ENCODE data around the gene B4GALT4.

- TF ChIP-seq, protein P1, sequence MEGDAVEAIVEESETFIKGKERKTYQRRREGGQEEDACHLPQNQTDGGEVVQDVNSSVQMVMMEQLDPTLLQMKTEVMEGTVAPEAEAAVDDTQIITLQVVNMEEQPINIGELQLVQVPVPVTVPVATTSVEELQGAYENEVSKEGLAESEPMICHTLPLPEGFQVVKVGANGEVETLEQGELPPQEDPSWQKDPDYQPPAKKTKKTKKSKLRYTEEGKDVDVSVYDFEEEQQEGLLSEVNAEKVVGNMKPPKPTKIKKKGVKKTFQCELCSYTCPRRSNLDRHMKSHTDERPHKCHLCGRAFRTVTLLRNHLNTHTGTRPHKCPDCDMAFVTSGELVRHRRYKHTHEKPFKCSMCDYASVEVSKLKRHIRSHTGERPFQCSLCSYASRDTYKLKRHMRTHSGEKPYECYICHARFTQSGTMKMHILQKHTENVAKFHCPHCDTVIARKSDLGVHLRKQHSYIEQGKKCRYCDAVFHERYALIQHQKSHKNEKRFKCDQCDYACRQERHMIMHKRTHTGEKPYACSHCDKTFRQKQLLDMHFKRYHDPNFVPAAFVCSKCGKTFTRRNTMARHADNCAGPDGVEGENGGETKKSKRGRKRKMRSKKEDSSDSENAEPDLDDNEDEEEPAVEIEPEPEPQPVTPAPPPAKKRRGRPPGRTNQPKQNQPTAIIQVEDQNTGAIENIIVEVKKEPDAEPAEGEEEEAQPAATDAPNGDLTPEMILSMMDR (conservative IDR thresholded peaks at IDR 0.05; ENCODE audit: low read depth, low read length): no peak
- TF ChIP-seq CEBPB (IDR thresholded peaks at IDR 0.05; ENCODE audit: low read depth, low read length) (no peak), POLR2A (IDR thresholded peaks at IDR 0.05; ENCODE audit: low read depth, low read length) (no peak), RFX5 (IDR thresholded peaks at IDR 0.05; ENCODE audit: low read depth, low read length) (no peak), BHLHE40 (IDR thresholded peaks at IDR 0.05; ENCODE audit: low read depth, low read length) (no peak), SMC3 (IDR thresholded peaks at IDR 0.05; ENCODE audit: low read depth, low read length) (no peak), MAFK (IDR thresholded peaks at IDR 0.05; ENCODE audit: low read depth, low read length) (no peak), RCOR1 (IDR thresholded peaks at IDR 0.05; ENCODE audit: insufficient replicate concordance, low read length) (no peak), MAZ (IDR thresholded peaks at IDR 0.05; ENCODE audit: borderline replicate concordance, low read depth, low read length) (no peak), RAD21 (IDR thresholded peaks at IDR 0.05; ENCODE audit: low read length) (no peak), FOS (IDR thresholded peaks at IDR 0.05; ENCODE audit: low read depth, low read length) (no peak), CHD1 (IDR thresholded peaks at IDR 0.05; ENCODE audit: low read depth, low read length) (no peak), USF2 (IDR thresholded peaks at IDR 0.05; ENCODE audit: low read depth, low read length) (no peak), MXI1 (IDR thresholded peaks at IDR 0.05; ENCODE audit: borderline replicate concordance, low read depth, low read length) (no peak)
These were observed 12.1 kb downstream of the B4GALT4 start for GRCh38 chr3:119228373-119229145.
